Amniotic epithelial cell (primary cell): ENCODE results near the gene VILL.

Experiments used
- DNase-seq: peaks from one replicate; pipeline ENCODE4 v3.0.0-alpha.2; 2010; ENCODE audit warnings: low read depth

The VILL gene

DNA sequence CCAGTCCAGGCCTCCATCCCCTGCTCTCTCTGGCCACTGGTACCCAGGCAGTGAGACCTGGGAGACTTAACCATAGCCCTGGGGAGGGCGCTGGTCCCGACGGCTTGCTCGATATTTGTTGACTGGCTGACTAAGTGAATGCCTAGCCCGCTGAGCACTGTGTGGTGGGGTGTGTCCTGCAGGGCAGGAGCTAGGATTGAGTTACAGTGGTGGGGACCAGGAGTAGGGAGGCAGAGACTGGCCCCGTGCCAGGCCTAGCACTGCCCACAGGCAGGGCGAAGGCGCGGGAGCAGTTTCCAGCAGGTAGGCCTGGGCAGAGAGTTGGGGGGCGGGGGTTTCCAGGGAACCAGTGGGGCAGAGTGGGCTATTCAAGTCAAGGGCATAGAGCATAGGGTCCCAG lies at the start of gene VILL:
VILL (plus strand) TSS at position 260 of the 400 bp plus-strand sequence. CDS start 2,887 bp downstream, outside the sequence.
- DNase-seq, result no peak

- DNase-seq, result no peak
These were observed 48.7 kb upstream of the VILL start for GRCh38 chr3:37941608-37942508.

GRCh38 chr3:37942646-37943045 lies 47.9 kb upstream of the VILL start:
- no peak for DNase-seq

- no peak for DNase-seq
These were observed 47.5 kb upstream of the VILL start for GRCh38 chr3:37943126-37943525.

DNA sequence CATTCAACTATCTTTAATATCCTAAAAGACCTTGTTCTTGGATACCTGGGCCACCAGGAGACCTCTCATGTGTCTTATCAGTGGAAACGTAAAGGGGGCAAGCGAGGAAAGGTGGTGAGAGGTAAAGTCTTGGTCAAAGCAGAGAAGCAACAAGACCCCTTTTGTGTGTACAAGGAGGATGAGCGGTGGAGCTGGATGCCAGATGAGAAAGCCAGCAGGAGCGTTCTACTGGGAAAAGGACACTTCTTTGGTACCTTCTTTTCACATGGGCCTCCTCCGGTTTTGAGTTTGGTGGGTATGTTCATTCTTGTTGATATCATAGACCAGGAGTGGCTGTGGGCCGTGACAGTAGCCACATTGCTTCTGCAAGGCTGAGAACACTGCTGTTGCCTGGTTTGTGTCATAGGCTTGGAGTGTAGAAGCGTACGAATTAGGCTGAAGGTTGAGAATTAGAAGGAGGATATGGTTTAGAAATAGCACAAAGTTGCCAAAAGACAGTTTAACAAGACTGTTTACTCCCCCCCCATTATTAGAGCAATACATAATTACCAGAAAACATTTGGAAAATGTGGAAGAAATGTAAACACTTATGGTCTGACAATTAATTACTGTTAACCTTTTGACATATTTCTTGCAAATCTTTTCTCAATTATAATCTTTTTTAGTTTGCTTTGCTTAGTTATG lies 46.8 kb upstream of the VILL start:
- peak; percentile 73 for DNase-seq

DNA sequence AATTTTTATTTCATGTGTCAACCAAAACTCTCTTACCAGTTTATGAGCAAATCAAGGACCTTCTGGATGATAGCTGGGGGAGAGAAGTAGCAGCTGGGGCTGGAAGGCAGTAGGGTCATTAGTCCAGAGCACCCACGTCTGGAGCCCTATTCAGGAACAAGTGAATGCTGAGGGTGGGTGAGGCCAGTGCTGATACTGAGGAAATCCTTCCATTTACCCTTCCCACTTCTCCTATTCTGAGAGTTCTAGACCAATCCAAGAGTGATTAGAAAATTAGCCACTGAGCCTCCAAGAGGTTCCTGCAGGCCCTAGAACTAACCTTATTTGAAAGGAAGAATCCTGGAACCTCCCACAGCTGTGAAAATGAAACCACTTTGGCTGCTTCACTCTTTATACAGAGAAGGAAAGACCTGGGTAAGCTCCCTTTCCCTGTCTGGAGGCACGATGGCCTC lies 46.2 kb upstream of the VILL start:
- DNase-seq, result peak; percentile 47

DNA sequence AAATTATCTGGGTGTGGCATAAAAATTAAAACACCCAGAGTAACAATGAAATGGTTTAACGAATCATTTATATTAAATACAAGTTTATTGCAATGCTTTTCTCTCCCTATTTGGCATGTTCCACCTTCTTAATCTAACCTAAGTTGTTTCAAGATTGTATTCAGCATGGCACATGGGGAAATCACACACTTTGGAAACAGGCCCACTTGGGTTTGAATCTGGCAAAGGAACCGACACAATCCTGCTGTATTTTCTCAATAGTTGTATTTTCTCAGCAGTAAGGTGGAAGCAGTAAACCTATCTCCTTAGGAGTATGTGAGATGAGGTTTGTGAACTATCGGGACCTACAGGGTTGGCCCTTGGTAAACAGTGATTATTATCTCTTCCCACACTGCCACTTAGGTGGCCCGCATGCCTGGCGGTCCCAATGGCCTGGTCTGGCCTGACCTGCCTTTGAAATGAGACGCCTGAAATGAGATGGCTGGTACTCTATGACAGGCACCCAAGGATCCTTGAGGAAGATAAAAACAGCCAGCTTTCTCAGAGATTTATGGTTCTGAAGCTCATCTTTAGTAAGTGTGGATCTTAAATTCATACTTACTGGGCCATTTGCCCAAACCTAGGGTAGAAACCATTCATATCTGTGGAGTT lies 45.3 kb upstream of the VILL start:
- DNase-seq, result no peak

DNA sequence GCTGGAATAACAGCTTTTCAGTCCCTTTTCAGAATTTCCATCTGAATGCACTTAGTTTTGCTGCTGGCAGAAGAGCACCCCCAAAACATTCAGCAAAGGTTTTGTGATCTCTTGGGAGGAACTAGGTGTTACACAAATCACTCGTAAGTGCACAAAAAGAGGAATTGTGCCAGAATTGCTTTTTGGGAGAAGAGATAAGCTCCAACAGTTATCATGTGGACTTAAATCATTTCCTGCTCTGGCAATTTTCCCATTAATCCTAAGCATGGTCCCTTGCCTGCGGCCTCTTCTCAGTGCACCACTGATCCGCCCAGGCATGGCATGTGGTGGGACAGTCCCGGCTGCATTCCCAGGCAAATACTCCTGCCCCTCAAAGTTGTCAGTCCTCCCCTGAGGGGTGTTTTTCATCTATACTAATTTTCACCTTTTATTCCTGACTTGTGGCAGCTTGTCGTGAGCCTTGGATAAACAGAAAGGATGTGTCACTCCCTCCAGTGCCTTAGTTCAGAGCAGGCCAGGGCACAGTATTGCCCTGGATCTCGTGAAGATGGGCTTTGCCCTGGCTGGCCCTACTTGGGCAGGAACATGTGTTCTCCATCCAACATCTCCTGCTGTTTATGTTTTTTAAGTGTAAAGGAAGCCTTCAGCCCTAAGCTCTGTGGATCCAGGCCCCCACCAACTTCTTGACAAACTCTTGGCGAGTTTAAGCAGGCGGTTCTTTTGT lies 44.6 kb upstream of the VILL start:
- peak; percentile 45 for DNase-seq

DNA sequence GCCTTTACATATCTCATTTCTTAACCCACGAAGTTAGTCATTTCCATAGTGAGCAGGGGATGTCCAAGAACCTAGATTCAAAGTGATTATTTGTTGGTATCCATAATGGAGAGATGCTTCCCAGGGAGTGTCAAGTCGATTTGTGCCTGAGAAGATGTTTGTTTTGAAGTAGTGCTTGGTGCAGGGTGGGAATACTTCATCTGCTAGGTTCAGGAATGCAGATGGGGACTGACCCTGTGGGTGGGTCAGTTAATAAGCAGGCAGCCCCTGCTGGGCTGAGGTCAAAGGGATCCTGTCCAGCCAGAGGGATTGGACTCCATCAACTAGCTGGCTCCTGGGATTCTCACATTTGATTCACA lies 44.1 kb upstream of the VILL start:
- DNase-seq, result no peak

DNA sequence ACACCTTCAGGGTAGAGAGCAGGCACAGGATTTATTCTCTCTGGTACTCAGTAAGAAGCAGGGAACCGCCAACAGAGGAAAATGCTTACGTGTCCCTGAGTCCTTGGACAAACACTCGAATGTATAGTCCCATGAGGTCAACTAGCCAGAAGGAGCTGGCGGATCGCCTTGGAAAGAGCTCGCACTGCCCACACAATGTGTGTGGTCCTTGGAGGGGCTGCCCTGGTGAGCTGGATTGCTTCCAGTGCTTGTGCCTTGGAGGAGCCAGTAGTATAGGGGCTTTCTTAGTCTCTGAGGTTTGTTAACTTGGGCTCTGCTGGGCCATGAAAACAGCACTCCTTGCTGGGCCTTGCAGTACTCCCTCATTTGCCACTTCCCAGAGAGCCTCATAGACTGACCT lies 40.7 kb upstream of the VILL start:
- DNase-seq, result no peak

DNA sequence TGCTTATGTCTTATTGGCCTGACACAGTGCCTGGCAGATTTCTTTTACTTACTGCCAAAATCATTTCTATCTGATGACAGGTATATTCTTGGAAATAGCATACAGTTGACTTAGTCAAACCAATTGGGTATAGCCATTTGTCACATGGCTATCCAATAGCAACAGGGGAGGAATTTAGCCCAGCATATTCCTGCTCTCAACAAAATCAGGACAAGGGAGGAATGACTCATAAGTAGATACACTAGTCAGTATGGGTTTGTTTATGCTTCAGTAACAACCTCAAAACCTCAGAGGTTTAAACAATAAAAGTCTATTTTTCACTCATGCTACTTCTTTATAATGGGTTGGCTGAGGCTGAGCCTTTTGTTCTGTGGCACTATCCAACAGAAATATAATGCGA lies 38.0 kb upstream of the VILL start:
- DNase-seq, result no peak

- DNase-seq, result no peak
These were observed 37.4 kb upstream of the VILL start for GRCh38 chr3:37953226-37953625.

GRCh38 chr3:37953707-37954394 lies 36.7 kb upstream of the VILL start:
- DNase-seq, result no peak

DNA sequence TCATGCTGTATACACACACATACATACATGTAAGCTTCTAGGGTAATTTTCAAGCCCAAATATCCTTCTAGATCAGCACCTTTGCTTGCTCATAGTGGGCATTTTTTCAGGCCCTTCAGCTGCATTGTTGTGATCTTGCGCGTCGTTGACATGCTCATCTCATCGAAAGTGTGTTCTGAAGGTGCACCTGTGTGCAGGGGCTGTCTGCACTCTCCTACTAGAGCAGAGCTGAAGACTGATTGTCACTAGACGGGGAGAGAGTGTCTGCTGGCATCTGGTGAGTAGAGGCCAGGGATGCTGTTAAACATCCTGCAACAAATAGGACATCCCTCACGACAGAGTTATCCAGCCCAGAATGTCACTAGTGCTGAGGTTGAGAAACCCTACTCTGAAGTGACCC lies 35.7 kb upstream of the VILL start:
- DNase-seq, result no peak

DNA sequence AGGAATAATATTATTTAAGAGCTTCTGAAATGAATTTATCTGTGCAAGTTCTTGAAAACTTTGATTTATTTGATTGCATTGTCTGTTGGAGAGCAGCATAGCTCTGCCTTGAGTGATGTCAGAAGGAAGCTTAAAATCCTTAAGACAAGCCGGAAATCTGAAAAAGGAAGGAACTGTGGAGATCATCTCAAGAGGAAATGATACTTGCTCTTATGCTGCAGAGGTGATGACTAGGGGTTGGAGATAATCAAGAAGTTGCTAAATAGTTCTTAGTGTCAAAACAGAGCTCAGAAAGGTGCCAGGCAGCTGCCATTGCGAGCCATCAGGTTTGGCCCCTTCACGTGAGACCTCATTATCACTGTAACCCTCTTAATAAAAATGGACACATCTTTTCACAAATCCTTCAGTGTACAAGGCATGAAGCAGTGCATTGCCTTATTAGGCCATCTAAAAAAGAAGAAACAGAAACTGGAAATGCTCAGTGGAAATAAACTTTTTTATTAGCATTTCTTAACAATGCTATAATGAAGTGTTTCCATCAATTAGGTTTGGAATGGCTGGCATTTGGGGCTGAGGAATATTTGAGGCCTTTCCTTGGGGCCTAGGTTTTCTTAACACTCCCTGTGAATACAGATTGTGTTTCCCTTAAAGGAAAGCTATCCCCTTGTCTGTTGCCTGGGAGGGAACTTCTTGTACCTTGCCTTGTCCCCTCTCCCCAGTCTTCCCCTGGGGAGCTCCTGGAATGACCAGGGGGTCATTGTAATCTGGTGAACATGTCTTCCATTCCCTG lies 34.5 kb upstream of the VILL start:
- DNase-seq, result no peak

DNA sequence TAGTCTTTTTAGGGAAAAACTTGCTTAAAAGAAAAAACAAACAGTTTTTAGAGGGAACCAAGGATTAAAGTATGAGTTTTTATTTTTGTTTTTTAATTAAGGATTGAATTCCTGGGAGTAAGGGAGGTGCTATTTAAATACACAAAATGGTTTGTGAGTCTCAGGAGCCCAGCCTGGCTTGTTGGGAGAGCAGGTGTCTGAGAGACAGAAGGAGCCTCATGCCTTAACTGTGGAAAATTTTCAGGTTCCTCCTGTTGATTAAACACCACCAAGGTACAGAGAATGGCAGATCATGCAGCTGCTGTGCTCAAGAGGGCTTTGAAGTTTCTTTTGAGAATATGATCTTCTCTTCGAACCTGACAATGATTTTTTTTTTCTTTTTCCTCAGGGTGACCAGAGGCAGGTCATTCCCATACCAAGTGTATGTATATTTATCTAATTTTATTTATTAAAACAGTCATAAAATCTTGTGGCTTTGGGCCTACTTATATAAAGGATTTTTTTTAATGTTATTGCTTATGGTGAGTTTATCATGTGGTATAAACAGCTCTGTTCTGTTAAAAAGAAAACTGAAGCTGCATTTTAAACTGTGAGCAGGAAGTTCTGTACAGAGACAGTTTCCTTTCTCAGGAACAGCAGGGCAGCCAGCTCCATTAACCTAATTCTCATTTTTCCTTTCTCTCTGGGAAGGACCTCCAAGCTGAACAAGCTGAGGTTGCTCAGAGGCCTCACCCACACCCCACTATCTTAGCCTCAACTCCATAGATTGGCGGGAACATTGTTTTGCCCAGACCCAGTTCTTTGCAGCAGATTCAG lies 33.7 kb upstream of the VILL start:
- DNase-seq, result no peak

DNA sequence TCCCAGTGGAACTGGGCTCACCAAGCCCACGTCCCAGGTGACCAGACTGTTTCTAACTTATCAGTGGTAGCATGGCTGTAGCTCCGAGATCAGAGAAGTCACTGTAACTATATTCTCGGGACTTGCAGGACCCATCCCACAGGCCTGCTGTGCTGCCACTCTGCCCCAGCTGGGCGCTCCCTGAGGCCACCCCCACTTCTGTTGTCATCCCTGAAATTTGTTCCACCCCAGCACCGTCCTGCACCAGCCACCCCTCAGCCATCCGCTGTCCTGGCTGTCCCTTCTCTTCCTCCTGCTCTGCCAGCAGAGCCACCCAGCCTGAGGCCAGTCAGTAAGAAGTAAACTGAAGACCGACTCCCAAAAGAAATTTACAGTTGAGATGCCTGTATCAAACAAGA lies 33.0 kb upstream of the VILL start:
- no peak for DNase-seq

GRCh38 chr3:37961622-37962431 lies 28.8 kb upstream of the VILL start:
- DNase-seq, result no peak

DNA sequence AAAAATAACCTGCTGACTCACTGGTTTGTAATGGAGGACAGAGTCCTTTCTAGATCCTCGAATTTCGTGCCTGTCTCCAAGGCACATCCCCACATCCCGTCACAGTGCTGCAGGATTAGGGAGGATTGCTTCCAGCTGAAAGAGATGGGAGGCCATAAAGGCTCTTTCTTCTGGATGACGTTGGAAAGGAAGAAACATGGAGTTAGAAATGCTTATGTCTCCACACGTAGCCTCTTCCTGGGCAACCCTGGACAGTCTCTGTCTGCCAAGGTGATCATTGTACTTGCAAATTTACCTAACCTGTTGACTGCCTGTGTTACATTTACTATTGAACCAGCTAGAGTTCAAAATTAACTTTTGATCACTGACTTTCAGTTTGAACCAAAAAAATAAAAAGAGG lies 27.6 kb upstream of the VILL start:
- DNase-seq, result peak; percentile 20
